HG03097 (cell line): ENCODE measurements around the gene SCGB3A2.

Experiments used
- ATAC-seq: cut with Tn5 transposase; IDR thresholded peaks from one replicate; pipeline ENCODE4 v1.9.1; 2021; ENCODE audit not compliant: unreplicated experiment, low FRiP score

SCGB3A2 gene

DNA sequence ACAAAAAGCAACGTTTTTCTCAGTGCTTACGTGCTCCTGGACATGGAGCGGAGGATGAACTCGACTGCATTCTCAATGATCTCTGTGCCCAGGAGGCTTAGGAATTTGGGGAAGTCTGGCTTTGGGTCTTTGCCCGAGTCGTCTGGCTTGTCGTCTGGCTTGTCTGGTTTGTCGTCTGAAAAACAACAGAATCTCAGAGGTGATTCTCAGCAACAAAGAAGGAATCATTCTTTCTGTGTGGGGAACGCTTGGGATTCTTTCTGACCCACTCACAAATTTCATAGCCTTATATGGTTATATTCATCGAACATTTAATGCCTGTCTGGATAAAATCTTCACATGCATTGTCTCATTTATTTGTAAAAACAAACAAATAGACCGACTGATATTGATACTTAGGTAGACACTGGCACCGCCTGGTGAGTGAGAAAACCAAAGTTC, 23.1 kb downstream of the SCGB3A2 start:
- ATAC-seq = no peak

DNA sequence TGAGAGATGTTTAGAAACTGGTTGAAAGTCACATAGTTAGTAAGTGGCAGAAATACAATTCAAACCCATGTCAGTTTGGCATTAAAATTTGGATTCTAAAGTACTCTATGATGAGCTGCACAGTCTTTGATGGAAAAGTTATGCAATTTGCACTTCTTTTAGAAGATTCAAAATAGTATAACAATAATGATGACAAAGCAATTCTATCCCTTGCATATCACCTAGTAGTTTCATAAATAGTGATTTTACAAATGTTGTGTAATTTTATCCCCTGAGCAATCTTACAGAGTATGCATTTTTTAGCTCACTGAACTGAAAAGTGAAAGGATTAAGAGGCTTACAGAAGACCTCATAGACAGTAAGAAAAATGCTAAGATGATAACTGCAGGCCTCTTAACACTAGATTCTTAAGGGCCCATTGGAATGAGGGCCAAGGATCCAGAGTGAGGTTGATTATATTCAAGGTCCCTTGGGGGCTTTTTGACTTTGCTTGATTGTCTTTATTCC, 24.2 kb downstream of the SCGB3A2 start:
- no peak for ATAC-seq

DNA sequence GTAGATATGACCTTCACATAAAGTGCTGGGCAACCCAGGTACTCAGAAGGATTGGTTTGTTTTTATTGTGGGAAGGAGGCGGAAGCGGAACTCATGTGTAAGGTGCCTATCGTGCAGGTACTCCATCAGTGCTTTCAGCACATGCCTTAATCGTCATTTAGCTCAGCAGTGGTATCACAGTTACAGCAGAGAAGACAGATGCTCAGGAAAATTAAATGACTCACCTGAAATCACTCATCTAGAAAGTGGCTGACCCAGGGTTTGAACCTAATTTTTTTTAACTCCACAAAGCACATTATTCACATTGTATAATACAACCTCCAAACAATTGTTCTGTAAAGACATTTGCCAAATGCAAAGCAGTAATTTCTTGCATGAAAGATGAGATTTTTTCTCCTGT, 25.6 kb downstream of the SCGB3A2 start:
- ATAC-seq = no peak

DNA sequence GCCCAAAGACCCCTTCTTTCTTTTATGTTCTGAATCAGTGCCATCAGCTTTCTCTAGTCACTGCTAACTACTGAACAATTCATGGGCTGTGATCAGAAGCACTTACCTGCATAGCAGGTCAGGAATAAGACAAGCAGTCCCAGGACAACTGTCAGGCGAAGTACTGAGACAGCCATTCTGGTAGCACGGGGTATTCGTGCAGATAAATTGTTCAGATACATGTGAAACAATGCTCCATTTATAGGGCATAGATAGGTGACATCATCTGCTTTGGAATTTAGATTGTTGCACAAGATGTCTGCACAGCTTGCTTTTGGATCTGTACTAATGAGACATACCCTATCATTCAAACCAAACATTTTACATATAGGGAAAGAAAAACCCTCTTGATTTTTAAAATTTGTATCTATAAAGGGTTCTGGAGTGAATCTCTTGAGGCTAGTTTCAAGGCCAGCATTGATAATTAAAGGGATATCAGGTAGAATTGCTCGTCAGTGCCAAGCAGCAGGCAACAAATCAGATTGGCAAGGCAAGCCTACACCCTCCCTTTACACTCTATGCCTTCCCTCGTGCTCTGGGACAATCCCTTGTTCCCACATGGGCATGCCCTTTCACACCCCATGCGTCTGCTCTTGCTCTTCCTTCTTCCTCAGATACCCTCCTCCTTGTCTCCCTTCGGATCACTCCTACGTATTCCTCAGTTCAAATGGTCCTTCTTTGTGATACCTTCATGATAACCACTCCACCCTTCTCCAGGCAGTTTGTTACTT, 28.0 kb downstream of the SCGB3A2 start, which contains the start of gene C5orf46:
TSS of gene C5orf46 (minus strand) at position 213 of the 770 bp plus-strand sequence. CDS start at position 176, 37 bp downstream.
- no peak for ATAC-seq

DNA sequence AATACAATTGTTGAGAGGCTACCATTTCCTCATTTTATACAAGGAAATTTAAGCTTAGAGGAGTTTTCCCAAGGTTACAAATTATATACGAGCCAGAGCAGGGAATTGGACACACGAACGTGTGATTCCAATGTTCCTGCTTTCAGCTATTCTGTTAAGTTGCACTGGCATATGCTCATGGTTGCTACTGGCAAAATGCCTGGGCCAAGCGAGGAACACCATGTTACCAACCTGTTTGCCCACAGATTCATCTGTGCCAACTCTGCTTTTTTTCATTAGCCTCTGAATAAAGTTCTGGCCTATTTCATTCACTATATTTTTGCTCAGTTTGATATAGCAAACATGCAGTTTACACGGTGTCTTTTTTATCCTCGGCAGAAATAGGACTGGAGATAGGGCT, 32.9 kb downstream of the SCGB3A2 start:
- ATAC-seq = no peak

DNA sequence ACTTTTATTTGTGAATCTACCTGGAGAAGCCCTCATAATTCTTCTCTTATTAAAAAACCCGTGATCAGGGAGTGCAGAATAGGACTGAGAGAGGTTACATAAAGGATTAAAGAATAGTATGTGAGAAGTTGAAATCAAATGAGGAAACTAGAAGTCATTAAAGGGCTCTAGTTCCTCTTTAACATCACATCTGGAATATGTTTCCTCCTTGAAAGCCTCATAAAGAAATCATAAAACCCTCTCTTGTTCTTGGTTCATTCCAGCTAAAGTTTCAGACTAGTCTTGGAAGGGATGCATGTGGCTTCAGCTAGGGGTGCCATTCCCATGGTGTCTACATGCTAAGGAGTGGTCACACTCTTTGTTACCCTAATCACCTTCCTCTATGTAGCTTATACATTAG, 33.5 kb downstream of the SCGB3A2 start:
- no peak for ATAC-seq

DNA sequence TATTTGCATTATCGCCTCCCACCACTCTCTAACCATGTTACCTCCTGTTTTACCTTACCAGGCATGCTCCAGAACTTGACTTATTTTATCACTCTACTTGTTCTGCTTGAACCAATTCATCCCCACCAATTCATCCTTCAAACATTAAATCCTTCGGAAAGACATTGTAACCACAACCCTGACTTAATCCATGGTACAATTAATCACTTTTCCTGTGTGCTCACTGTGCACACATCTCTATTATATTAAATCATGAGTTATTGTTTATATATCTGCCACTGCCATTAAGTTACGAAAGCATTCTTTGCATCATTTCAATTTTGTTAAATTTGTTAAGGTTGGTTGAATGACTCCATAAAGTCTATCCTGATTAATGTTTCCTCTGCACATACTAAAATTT, 35.3 kb downstream of the SCGB3A2 start:
- ATAC-seq = no peak

DNA sequence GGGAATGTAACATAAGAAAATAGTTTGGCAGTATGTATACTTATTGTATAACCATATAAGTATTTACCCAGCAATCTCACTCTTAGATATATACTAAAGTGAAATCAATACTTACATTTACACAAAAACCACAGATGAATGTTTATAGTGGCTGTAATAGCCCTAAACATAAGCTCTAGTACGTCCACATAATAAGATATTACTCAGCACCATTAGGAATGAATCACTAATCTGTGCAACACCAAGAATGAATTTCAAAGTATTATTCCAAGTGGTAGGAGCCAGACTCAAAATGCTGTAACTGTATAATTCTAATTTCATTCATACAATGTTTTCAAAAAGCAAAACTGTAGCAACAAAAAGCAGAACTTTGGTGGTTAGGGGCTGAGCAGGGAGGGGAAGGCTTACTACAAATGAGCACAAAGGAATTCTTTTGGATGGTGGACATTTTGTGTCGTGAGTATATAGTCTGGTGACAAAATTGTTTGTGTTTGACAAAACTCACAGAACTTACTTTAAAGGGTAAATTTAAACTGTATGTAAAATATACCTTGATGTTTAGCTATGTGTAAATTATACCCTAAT, 39.7 kb downstream of the SCGB3A2 start:
- ATAC-seq = no peak

DNA sequence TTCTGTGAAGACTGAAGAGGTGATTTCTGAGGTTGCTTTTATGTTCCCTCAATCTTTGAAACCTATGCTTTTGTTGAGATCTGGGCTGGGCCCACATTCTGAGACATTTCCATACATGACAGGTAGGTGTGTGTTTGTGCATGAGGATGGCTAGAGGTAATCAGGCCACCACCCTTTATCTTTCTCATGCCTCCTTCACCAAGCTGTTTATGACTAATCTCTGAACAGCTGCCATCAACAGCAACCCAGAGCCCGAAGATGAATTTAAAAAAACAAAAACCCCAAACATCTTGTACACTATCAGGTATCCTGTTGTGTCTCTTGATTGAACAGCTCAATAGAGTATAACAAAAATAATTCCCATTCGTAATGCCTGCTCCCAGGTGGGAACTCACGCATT, 40.4 kb downstream of the SCGB3A2 start:
- ATAC-seq = no peak

DNA sequence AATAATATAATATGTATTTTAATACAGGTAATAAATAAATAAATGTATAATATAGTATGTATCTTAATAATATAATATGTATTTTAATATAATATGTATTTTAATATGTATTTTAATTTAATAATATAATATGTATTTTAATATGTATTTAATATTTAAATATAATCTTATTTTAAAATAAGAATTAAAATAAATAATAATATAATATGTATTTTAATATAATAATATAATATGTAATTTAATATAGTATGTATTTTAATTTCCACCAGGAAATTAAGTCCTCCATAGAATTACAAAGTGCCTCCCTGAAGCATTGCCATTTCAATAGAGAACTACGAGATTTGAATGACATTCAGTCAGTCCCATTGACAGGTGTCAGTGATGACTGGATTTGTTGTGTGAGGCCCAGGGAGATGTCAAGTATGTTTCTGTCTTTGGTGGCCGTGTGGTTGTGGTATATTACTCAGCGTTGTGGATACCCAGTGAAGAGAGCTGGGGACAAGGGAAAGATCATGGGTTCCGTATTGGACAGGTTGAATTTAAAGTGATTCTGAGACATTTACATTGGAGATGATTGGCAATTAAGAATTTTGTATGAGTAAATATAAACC, 42.0 kb downstream of the SCGB3A2 start:
- ATAC-seq = no peak

DNA sequence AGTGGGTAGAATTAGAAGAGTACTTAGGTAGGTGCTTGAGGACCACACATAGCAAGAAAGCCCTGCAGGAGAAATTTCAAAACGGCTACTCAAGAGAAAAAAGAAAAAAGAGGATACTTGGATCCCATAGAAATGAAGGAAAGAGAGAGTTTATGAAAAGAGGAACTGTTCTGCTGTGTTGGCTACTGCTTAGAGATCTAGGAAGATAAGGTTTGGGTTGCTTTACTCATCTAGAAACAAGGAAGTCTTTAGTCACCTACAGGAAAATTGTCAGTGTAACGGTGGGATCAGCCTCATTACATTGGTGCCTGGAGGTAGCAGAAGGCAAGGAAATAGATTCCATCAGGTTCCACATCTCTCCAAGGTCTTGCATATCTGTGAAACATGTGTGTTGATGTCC, 42.6 kb downstream of the SCGB3A2 start:
- no peak for ATAC-seq

DNA sequence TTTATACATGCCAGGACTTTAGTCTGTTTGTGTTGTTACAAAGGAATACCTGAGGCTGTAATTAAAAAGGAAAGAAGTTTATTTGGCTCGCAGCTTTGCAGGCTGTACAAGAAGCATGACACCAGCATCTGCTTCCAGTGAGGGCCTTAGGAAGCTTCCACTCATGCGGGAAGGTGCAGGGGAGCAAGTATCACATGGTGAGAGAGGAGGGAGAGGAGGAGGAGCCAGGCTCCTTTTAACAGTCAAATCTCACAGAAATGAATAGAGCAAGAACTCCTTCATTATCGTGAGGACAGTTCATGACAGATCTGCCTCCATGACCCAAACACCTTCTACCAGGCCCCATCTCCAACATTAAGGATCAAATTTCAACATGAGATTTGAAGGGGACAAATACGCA, 46.5 kb downstream of the SCGB3A2 start:
- no peak for ATAC-seq

DNA sequence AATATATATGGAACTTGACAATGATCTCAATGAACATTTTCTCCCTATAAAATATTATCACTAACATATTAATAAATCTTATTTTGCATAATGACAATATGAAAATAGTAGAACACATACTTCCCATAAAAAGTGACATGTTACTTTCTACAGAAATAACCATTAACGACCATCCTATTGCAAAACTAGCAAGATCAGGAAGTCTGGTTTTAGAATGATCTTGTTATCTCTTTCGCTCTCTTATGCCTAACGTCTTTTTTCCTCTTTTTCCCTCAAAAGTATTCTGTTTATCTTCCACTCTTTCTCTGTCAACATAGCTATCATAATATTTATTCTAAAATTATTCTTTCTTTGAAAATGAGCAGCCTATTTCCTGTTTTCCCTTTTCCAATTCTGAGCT, 49.4 kb downstream of the SCGB3A2 start:
- no peak for ATAC-seq

DNA sequence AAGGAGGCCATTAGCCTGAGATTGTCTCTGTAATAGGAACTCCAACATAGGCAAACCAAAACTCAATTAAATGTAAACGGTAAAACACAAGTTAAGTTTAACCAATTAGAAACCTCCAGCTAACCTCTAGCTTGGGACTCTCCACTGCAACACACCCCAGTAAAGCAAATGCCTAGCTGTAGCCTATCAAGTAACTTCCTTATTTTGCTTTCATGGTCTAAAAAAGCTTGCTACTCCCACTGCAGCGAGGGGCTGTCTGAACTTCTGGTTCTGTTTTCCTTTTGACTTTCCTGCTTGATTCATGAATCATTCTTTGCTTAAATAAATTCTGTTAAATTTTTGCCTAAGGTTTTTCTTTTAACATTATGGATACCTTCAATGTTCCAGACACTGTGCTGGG, 52.3 kb downstream of the SCGB3A2 start:
- ATAC-seq = no peak
